Thoracic aorta (tissue), 2 donors: ENCODE results near the gene MYD88. TPM values are rescaled to one million over a fixed set of nuclear protein-coding genes. Genes with fewer than 3 reads are reported as not detected.

ENCODE experiments used
- ATAC-seq: fragments of 150-250 bp; one replicate; pipeline ENCODE4 v1.8.0; 2017; ENCODE audit warnings: low read depth; ENCODE audit not compliant: insufficient number of reproducible peaks, low FRiP score
- DNase-seq: peaks from one replicate; pipeline ENCODE4 v3.0.0-alpha.2; 2020; ENCODE audit warnings: low spot score
- H3K27ac ChIP-seq, 2 donors: fragments of 200-600 bp; sonication (generic); 1 replicate in 1 of 2; 2 replicates in 1 of 2; pipeline ENCODE4 v1.5.1; 2016; ENCODE audit warnings: mild to moderate bottlenecking in 2 of 2, moderate library complexity in 2 of 2
- H3K27me3 ChIP-seq: fragments of 200-600 bp; sonication (generic); replicated peaks from 2 replicates; pipeline ENCODE4 v1.6.0; 2016; ENCODE audit warnings: mild to moderate bottlenecking; ENCODE audit not compliant: insufficient read depth
- H3K36me3 ChIP-seq: fragments of 200-600 bp; sonication (generic); one replicate; pipeline ENCODE4 v1.5.1; 2016
- H3K4me1 ChIP-seq, 2 donors: fragments of 200-600 bp; sonication (generic); 1 replicate in 1 of 2; 2 replicates in 1 of 2; pipeline versions ENCODE4 v1.5.1 to v1.6.0; 2016; ENCODE audit warnings: low read depth in 2 of 2, mild to moderate bottlenecking in 1 of 2; ENCODE audit not compliant: control insufficient read depth in 1 of 2
- H3K4me3 ChIP-seq: fragments of 200-600 bp; sonication (generic); 2 replicates; pipeline ENCODE4 v1.5.1; 2016; ENCODE audit warnings: mild to moderate bottlenecking
- H3K9me3 ChIP-seq: fragments of 200-600 bp; sonication (generic); 2 replicates; pipeline ENCODE4 v1.5.1; 2016
- total RNA-seq, 2 donors: library from RNA; depleted of rRNA; stranded (reverse); fragments of >200 nt; gene quantifications; one replicate each; pipeline versions ENCODE4 v1.1.0 to v1.2.3, GENCODE V29; 2016
- TF ChIP-seq, protein P1 (sequence below): fragments of 200-600 bp; sonication (generic); IDR thresholded peaks from one replicate; pipeline ENCODE4 v1.5.1; 2019; ENCODE audit warnings: antibody characterized with exemption

The MYD88 gene
- total RNA-seq, 2 donors from 2014 or later: 27.8 to 49.7 TPM

DNA sequence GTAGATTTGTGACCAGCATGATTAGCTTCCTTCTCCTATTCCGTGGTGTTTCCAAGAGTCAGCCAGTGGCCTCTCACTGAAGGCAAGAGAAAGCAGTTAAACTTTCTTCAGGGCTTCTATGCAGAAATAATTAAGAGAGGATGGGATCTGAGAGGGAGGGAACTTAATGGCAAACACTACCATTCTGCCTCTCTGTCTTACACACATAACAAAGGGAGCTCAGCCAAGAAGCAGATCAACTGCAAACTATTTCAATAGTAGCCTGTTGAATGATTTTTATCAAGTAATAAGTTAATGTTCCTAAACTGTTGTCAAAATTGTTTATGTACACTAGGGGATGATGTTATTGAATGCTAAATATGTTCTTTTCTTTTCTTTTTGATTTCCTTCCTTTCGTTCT, 38.7 kb downstream of the MYD88 start:
- ATAC-seq (no peak), DNase-seq (no peak)
- peaks cover 0 to 5% of the 10 kb centered on the region in 2 donors for H3K4me1 ChIP-seq
- no peak overlapping the region for H3K4me3 ChIP-seq
- H3K36me3 ChIP-seq: no peaks in the 10 kb centered on the region
- H3K27me3 ChIP-seq: no peaks in the 10 kb centered on the region
- H3K27ac ChIP-seq: no peak overlapping the region
- H3K9me3 ChIP-seq: no peaks in the 10 kb centered on the region
- TF ChIP-seq, protein P1, sequence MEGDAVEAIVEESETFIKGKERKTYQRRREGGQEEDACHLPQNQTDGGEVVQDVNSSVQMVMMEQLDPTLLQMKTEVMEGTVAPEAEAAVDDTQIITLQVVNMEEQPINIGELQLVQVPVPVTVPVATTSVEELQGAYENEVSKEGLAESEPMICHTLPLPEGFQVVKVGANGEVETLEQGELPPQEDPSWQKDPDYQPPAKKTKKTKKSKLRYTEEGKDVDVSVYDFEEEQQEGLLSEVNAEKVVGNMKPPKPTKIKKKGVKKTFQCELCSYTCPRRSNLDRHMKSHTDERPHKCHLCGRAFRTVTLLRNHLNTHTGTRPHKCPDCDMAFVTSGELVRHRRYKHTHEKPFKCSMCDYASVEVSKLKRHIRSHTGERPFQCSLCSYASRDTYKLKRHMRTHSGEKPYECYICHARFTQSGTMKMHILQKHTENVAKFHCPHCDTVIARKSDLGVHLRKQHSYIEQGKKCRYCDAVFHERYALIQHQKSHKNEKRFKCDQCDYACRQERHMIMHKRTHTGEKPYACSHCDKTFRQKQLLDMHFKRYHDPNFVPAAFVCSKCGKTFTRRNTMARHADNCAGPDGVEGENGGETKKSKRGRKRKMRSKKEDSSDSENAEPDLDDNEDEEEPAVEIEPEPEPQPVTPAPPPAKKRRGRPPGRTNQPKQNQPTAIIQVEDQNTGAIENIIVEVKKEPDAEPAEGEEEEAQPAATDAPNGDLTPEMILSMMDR: no peak

DNA sequence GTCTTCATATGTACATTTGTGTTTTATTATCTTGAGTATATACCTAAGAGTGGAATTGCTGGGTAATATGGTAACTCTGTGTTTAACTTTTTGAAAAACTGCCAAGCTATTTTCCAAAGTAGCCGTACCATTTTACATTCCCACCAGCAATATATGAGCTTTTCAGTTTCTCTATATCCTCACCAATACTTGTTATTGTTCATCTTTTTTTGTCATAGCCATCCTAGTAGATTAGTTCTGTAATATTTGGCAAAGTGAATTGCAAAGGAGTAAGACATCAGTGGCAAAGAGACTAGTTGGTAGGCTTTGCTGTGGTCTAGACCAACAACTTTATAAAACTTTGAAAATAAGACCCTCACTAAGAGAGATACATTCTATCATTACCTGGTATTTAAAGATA, 48.3 kb downstream of the MYD88 start:
- no peak overlapping the region for H3K27ac ChIP-seq
- no peak for DNase-seq

GRCh38 chr3:38190481-38190881, 52.0 kb downstream of the MYD88 start:
- H3K27me3 ChIP-seq: no peaks in the 10 kb centered on the region
- H3K27ac ChIP-seq: no peak overlapping the region
- no peak for ATAC-seq

More for the DNA sequence above, 48.3 kb downstream of the MYD88 start:
- no peaks in the 10 kb centered on the region for H3K27me3 ChIP-seq
- H3K36me3 ChIP-seq: no peaks in the 10 kb centered on the region
- peaks cover 5 to 21% of the 10 kb centered on the region in 2 donors for H3K4me1 ChIP-seq
- no peaks in the 10 kb centered on the region for H3K9me3 ChIP-seq
- no peak overlapping the region for H3K4me3 ChIP-seq
- ATAC-seq: no peak
- TF ChIP-seq, protein P1: no peak

More at GRCh38 chr3:38190481-38190881, 52.0 kb downstream of the MYD88 start:
- H3K9me3 ChIP-seq: no peaks in the 10 kb centered on the region
- no peak overlapping the region for H3K4me3 ChIP-seq
- TF ChIP-seq, protein P1: no peak
- peaks cover 0 to 12% of the 10 kb centered on the region in 2 donors for H3K4me1 ChIP-seq
- no peaks in the 10 kb centered on the region for H3K36me3 ChIP-seq
- DNase-seq: no peak

Other genes starting within 250 kb of the MYD88 start
- 10 to 100 TPM; 11.5 to 13.7 TPM for gene VILL, start 147.9 kb upstream of the MYD88 start, total RNA-seq
- 10 to 100 TPM; 34.8 to 93.3 TPM for gene PLCD1, start 109.0 kb upstream of the MYD88 start, total RNA-seq
- gene DLEC1, start 99.5 kb upstream of the MYD88 start, total RNA-seq: under 1 TPM; 0.14 to 0.35 TPM
- 10 to 100 TPM; 34.8 to 37.6 TPM for gene ACAA1, start 1.5 kb upstream of the MYD88 start, total RNA-seq
- 10 to 100 TPM; 30.5 to 31.0 TPM for gene OXSR1, start 26.9 kb downstream of the MYD88 start, total RNA-seq
- 1 to 10 TPM in 1 of 2 donors, under 1 TPM in 1; 0.99 to 2.2 TPM for gene SLC22A13, start 127.2 kb downstream of the MYD88 start, total RNA-seq
- gene SLC22A14, start 143.6 kb downstream of the MYD88 start, total RNA-seq: under 1 TPM in 1 of 2 donors, not detected in 1; 0.41 TPM
- gene XYLB, start 208.1 kb downstream of the MYD88 start, total RNA-seq: 10 to 100 TPM in 1 of 2 donors, 1 to 10 TPM in 1; 1.8 to 38.7 TPM